ENCODE data around the gene EXOSC10. TPM values are rescaled to one million over a fixed set of nuclear protein-coding genes. Genes with fewer than 3 reads are reported as not detected.

EXOSC10 gene
- 37.2 to 40.8 TPM (median 38.1 TPM) in 5 replicates for total RNA-seq (2022; extraction: Qiagen RNA extraction; ENCODE audit: low read depth)

DNA sequence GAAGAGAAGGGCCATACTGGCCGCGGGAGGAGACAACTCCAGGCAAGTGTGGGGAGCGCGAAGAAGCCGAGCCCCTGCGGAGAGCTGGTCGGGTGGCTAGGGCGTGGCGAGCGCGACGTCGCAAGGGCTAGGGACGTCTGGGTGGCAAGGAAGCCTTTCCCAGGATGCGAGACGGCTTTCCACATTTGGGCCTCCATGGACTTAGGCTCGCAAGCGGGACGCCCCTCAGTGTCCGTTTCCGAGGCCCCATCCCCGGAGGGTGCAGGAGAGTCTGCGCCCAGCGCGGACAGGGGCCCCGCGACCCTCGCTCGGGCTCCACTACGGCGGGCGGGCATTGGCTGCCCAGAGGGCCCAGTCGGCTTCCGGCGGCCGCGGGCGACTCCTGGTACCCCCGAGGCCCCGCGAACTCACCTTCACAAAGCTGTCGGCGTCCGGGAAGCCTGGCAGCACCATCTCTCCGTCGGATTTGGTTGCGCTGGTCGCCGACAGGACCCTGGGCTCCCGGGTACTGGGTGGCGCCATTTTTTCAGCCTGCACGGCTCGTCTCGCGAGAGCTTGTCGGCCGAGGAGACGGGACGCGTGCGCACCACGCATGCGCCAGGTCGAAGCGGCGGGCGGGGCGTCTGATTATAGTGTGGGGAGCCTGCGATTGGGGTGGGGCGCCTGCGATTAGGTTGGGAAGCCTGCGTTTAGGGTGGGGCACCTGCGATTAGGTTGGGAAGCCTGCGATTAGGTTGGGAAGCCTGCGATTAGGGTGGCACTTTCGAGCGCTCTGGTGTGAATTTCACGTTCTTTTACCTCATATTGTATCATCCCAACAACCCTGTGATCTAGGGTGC, at the start of gene EXOSC10:
TSS of gene EXOSC10 (minus strand) at position 560 of the 839 bp plus-strand sequence. CDS start at position 522, 38 bp downstream.

DNA sequence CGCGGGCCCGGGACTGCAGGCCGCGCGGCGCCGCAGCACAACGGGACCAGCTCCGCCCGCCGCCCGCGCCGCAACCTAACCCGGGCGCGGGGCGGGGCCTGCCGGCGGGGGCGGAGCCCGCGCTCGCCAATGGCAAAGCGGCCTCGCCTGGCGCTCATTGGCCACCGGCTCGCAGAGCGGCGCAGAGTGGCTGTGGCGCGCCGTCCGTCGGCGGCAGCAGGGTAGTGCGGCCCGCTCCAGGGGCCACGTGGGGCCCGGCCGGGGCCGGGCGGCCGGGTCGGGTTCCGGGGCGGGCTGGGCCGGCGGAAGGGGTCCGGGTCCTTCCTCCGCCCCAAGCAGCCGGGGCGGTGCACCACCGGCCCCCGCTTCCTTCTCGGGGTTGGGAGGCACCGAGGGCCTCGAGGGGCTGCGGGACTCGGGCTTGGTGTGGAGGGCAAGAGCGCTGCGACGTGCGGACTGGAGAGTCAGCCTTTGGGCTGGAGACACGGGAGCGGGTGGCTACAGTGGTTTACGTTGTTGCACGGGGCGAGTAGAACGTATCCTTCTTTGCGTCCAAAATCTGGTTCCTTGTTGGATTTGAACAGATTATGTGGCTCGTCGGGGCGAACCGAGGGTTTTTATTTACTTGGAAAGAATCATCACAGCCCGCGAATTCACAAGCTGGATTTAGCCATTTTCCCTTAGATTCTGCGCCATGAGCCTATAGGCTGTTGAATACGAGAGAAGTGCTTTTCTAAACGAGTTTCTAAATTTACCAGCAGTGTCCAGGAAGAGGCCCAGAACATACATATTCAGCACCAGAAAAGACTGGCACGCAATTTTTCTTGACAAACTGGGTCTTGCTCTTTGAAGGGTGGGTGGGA, 39.5 kb downstream of the EXOSC10 start, which contains the start of gene SRM:
TSS of gene SRM (minus strand) at position 51 of the 863 bp plus-strand sequence. CDS start 75 bp downstream, outside the sequence.

DNA sequence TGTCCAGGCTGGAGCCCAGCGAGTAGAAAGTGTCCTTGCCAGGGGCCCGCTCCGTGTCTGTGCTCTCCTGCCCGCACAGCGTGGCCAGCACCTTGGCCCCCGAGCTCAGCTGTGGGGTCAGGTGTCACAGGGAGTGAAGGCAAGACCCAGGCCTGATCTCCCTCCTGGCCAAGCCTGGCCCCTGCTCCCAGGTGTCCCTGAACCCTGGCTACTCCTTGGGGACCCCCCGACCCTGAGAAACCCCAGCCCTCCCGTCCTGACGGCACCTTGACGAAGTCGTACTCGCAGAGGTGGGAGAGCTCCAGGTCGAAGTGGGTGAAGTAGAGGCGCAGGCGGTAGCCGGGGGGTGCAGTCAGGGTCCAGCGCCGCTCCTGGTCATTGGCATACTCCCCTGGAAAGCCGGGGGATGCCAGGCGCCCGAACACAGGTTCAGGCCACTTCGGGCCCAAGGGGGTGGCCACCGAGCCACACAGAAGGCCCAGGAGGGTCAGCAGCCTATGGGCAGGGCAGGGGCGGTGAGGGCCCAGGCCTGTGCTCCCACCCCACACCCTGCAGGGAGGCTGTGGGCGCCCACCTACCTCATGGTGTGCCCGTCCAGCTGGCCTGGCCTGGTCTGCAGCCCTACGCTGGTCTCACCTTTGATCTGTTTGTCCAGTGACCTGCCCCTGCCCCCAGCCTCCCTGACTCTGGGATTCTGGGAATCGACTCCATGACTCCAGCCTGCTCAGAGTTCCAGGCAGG, 52.9 kb downstream of the EXOSC10 start, which contains the start of gene MASP2:
TSS of gene MASP2 (minus strand) at position 615 of the 741 bp plus-strand sequence. CDS start at position 583, 32 bp downstream.

Other genes starting within 250 kb of the EXOSC10 start
- 186 to 213 TPM (median 210 TPM) in 5 replicates for gene TARDBP, start 87.2 kb downstream of the EXOSC10 start, total RNA-seq (2022; extraction: Qiagen RNA extraction; ENCODE audit: low read depth)
- 0.06 to 0.31 TPM (median 0.09 TPM) in 5 replicates for gene MASP2, start 52.6 kb downstream of the EXOSC10 start, total RNA-seq (2022; extraction: Qiagen RNA extraction; ENCODE audit: low read depth)
- 140 to 231 TPM (median 195 TPM) in 5 replicates for gene SRM, start 39.9 kb downstream of the EXOSC10 start, total RNA-seq (2022; extraction: Qiagen RNA extraction; ENCODE audit: low read depth)
- gene ANGPTL7, start 89.5 kb upstream of the EXOSC10 start, total RNA-seq (2022; extraction: Qiagen RNA extraction; ENCODE audit: low read depth), result not detected in 5 replicates
- gene MTOR, start 162.7 kb upstream of the EXOSC10 start, total RNA-seq (2022; extraction: Qiagen RNA extraction; ENCODE audit: low read depth), result 12.1 to 17.0 TPM (median 15.2 TPM) in 5 replicates
- 16.2 to 18.3 TPM (median 17.8 TPM) in 5 replicates for gene UBIAD1, start 173.3 kb upstream of the EXOSC10 start, total RNA-seq (2022; extraction: Qiagen RNA extraction; ENCODE audit: low read depth)